ENCODE measurements around the gene STUM.
A peak's percentile ranks its signal among the peaks of the same experiment; 100 is the strongest.
"Not testable (repeated sequence)": the region's sequence is repeated elsewhere in the genome, so short reads cannot be mapped to it uniquely, and the experiment has no call there.

STUM gene

GRCh38 chr1:226580625-226581270 lies 32.2 kb downstream of the STUM start:
- no peak for FAIRE-seq
- DNase-seq (ENCODE audit: low spot score), result no peak

- DNase-seq (ENCODE audit: low spot score), result no peak
- FAIRE-seq, result no peak
Observed at GRCh38 chr1:226581650-226582330, 33.2 kb downstream of the STUM start.

- DNase-seq (ENCODE audit: low spot score), result no peak
- no peak for FAIRE-seq
Observed at GRCh38 chr1:226582966-226583365, 34.4 kb downstream of the STUM start.

GRCh38 chr1:226584164-226584563 lies 35.6 kb downstream of the STUM start:
- FAIRE-seq (no peak), DNase-seq (ENCODE audit: low spot score) (no peak)

- FAIRE-seq, result peak; percentile 37
- DNase-seq (ENCODE audit: low spot score), result no peak
Observed at GRCh38 chr1:226586116-226586515, 37.6 kb downstream of the STUM start.

GRCh38 chr1:226586650-226587422 lies 38.3 kb downstream of the STUM start:
- DNase-seq (ENCODE audit: low spot score) (no peak), FAIRE-seq (no peak)

GRCh38 chr1:226588484-226588883 lies 39.9 kb downstream of the STUM start:
- DNase-seq (ENCODE audit: low spot score), result no peak

GRCh38 chr1:226589008-226589733 lies 40.6 kb downstream of the STUM start:
- no peak for DNase-seq (ENCODE audit: low spot score)
- FAIRE-seq, result no peak

More at GRCh38 chr1:226588484-226588883, 39.9 kb downstream of the STUM start:
- FAIRE-seq, result no peak

- DNase-seq (ENCODE audit: low spot score), result no peak
- FAIRE-seq, result no peak
Observed at GRCh38 chr1:226590614-226591013, 42.0 kb downstream of the STUM start.

- DNase-seq (ENCODE audit: low spot score), result no peak
- no peak for FAIRE-seq
Observed at GRCh38 chr1:226593541-226593940, 45.0 kb downstream of the STUM start.

GRCh38 chr1:226596531-226597165 lies 48.1 kb downstream of the STUM start:
- no peak for FAIRE-seq

GRCh38 chr1:226597616-226598454 lies 49.3 kb downstream of the STUM start:
- DNase-seq (ENCODE audit: low spot score) (no peak), FAIRE-seq (no peak)

More at GRCh38 chr1:226596531-226597165, 48.1 kb downstream of the STUM start:
- DNase-seq (ENCODE audit: low spot score), result no peak

- DNase-seq (ENCODE audit: low spot score) (no peak), FAIRE-seq (no peak)
Observed at GRCh38 chr1:226598455-226598849, 49.9 kb downstream of the STUM start.

GRCh38 chr1:226598955-226599354 lies 50.4 kb downstream of the STUM start:
- not testable (repeated sequence) for FAIRE-seq

GRCh38 chr1:226599636-226600238 lies 51.2 kb downstream of the STUM start:
- DNase-seq (ENCODE audit: low spot score), result no peak
- FAIRE-seq, result no peak

More at GRCh38 chr1:226598955-226599354, 50.4 kb downstream of the STUM start:
- not testable (repeated sequence) for DNase-seq (ENCODE audit: low spot score)

- DNase-seq (ENCODE audit: low spot score), result no peak
- FAIRE-seq, result no peak
Observed at GRCh38 chr1:226600254-226600653, 51.7 kb downstream of the STUM start.

GRCh38 chr1:226601456-226601855 lies 52.9 kb downstream of the STUM start:
- DNase-seq (ENCODE audit: low spot score), result no peak
- FAIRE-seq, result no peak

GRCh38 chr1:226602186-226603021 lies 53.8 kb downstream of the STUM start:
- no peak for FAIRE-seq
- DNase-seq (ENCODE audit: low spot score), result no peak

Measured in urothelium cell line (cell line).